ENCODE results near the gene ADAMTS16.

Gene ADAMTS16

DNA sequence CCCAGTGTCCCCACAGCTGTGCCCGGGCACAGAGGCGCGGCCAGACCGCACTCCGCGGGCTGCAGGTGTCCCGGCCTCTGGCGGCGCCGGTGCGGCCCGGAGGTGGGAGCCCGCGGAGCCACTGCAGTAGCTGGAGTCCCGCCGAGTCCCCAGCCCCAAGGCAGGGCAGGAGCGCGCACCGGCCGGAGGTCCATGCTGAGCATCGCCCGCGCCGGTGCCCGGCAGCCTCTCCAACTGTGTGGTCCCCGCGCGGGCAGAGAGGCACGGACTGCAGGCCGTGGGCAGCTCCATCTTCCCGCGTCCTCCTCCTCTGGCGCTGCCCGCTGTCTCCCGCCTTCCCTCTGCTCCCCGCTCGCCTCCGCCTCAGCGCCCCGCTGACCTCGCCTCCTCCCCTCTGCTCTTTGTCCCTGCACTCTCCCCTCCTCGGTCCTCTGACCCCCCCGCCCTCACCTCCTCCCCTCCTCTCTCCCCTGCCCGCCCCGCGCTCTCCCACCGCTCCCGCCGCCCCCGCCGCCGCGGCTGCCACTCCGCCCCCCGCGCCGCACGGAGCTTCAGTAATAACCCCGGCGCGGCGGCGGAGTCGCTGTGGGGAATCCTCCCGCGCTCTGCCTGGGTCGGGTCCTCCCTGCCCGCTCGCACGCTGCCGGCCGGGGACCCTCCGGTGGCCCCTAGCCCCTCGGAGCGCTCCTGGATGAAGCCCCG lies at the start of gene ADAMTS16:
Gene ADAMTS16 (plus strand): TSS at position 554 of the 702 bp plus-strand sequence. CDS start 138 bp downstream, at position 692.
- FAIRE-seq (no peak), DNase-seq (ENCODE audit: insufficient read length, low spot score) (no peak)
- no peak for TF ChIP-seq POLR2A (IDR thresholded peaks at IDR 0.05; ENCODE audit: low read depth, low read length)

GRCh38 chr5:5092149-5092548 lies 48.0 kb upstream of the ADAMTS16 start:
- no peak for FAIRE-seq
- no peak for DNase-seq (ENCODE audit: insufficient read length, low spot score)
- no peak for TF ChIP-seq POLR2A (IDR thresholded peaks at IDR 0.05; ENCODE audit: low read depth, low read length)

- no peak for DNase-seq (ENCODE audit: insufficient read length, low spot score)
- FAIRE-seq, result no peak
- TF ChIP-seq POLR2A (IDR thresholded peaks at IDR 0.05; ENCODE audit: low read depth, low read length), result no peak
These were observed 39.5 kb upstream of the ADAMTS16 start for GRCh38 chr5:5100635-5101034.

GRCh38 chr5:5101676-5102075 lies 38.5 kb upstream of the ADAMTS16 start:
- no peak for TF ChIP-seq POLR2A (IDR thresholded peaks at IDR 0.05; ENCODE audit: low read depth, low read length)
- DNase-seq (ENCODE audit: insufficient read length, low spot score) (no peak), FAIRE-seq (no peak)

DNA sequence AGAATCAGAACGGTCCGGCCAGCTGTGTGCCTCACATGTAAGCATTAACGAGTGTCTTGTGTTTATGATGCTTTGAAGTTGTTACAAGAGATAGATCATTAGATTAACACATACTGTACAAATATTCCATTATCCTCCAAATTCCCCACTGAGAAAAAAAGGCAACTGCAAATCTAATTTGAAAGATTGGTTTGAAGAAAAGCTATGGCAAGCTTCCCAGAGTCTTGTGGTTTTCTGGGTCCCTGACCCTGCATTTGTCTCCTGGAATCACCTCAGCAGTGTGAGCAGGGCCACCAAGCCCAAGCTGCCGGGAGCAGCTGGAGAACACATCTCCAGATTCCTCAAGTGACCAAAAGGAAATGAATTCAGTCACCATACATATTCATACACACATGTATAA lies 36.9 kb upstream of the ADAMTS16 start:
- no peak for DNase-seq (ENCODE audit: insufficient read length, low spot score)
- TF ChIP-seq POLR2A (IDR thresholded peaks at IDR 0.05; ENCODE audit: low read depth, low read length), result no peak
- peak; percentile 83 for FAIRE-seq

- DNase-seq (ENCODE audit: insufficient read length, low spot score) (no peak), FAIRE-seq (peak; percentile 38)
- no peak for TF ChIP-seq POLR2A (IDR thresholded peaks at IDR 0.05; ENCODE audit: low read depth, low read length)
These were observed 35.6 kb upstream of the ADAMTS16 start for GRCh38 chr5:5104550-5104949.

DNA sequence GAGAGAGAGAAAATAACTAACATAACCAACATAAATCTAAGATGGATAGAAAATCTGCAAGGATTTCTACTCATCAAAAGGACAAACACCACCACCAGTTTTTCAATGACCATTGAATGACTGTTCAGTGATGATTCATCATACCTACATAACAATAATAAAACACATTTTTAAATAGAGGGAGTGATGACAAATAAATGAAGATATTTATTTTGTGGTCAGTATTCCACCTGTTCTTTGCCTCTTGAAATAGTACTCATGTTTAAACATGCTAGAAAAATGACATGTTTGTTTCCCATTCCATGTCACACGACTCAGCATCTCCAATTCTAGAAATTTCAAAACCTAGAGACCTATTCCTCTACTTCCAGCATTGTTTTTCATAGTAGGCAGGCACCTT lies 34.6 kb upstream of the ADAMTS16 start:
- DNase-seq (ENCODE audit: insufficient read length, low spot score), result no peak
- FAIRE-seq, result peak; percentile 82
- TF ChIP-seq POLR2A (IDR thresholded peaks at IDR 0.05; ENCODE audit: low read depth, low read length), result no peak

GRCh38 chr5:5116956-5117355 lies 23.2 kb upstream of the ADAMTS16 start:
- no peak for TF ChIP-seq POLR2A (IDR thresholded peaks at IDR 0.05; ENCODE audit: low read depth, low read length)
- DNase-seq (ENCODE audit: insufficient read length, low spot score) (no peak), FAIRE-seq (no peak)

- DNase-seq (ENCODE audit: insufficient read length, low spot score) (no peak), FAIRE-seq (no peak)
- no peak for TF ChIP-seq POLR2A (IDR thresholded peaks at IDR 0.05; ENCODE audit: low read depth, low read length)
These were observed 17.4 kb upstream of the ADAMTS16 start for GRCh38 chr5:5122776-5123175.

- DNase-seq (ENCODE audit: insufficient read length, low spot score) (no peak), FAIRE-seq (peak; percentile 43)
- TF ChIP-seq POLR2A (IDR thresholded peaks at IDR 0.05; ENCODE audit: low read depth, low read length), result no peak
These were observed 15.9 kb upstream of the ADAMTS16 start for GRCh38 chr5:5124231-5124630.

DNA sequence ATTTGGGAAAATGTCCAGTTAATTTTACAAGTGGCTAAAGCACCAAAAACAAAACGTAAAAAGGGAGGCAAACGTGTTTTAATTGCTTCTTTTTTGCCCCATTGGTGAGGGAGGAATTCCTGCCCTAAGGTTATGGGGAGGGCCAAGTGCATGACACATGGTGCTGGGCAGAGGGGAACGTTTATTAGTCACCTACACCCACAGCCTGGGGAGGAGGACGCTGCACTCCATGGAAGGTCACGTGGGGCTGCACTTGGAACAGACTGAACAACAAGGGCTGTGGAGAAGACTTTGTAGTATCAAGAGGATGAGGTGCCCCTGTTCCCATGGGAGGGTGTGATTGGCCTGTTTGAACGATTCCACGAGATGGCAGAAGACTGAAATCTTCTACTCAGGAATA lies 13.7 kb upstream of the ADAMTS16 start:
- DNase-seq (ENCODE audit: insufficient read length, low spot score) (peak; percentile 92), FAIRE-seq (peak; percentile 100)
- no peak for TF ChIP-seq POLR2A (IDR thresholded peaks at IDR 0.05; ENCODE audit: low read depth, low read length)

DNA sequence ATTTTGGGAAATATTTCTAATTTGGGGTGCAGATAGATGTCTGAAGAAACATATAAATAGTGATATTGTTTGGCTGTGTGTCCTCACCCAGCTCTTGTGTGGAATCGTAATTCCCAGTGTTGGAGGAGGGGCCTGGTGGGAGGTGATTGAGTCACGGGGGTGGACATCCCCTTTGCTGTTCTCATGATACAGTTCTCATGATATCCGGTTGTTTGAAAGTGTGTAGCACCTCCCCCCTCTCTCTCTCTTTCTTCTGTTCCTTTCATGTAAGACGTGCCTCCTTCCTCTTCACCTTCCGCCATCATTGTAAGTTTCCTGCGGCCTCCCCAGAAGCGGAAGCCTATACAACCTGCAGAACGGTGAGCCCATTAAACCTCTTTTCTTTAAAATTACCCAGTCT lies 11.4 kb upstream of the ADAMTS16 start:
- DNase-seq (ENCODE audit: insufficient read length, low spot score), result no peak
- TF ChIP-seq POLR2A (IDR thresholded peaks at IDR 0.05; ENCODE audit: low read depth, low read length), result no peak
- no peak for FAIRE-seq

GRCh38 chr5:5132234-5132633 lies 7.9 kb upstream of the ADAMTS16 start:
- FAIRE-seq, result no peak
- TF ChIP-seq POLR2A (IDR thresholded peaks at IDR 0.05; ENCODE audit: low read depth, low read length), result no peak
- no peak for DNase-seq (ENCODE audit: insufficient read length, low spot score)

- no peak for FAIRE-seq
- no peak for DNase-seq (ENCODE audit: insufficient read length, low spot score)
These were observed 7.3 kb upstream of the ADAMTS16 start for GRCh38 chr5:5132693-5133295.

DNA sequence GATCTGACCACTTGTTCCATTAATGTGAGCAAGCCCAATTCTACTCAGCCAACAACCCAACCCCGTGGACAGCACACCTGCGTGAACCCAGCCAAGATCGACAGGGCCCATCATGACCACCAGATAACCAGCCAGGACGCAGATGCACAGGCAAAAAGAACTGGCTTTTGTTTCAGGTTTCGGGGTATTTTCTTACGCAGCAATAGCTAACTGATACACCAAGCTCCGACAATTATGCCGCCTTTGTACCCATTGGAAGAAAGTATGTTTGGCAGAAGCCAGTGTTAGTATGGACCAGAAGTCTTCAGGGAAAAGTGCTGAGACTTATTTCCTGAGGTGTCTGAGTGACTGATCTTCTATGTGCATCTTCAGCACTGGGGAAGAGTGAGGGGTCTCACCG lies 6.0 kb upstream of the ADAMTS16 start:
- DNase-seq (ENCODE audit: insufficient read length, low spot score) (no peak), FAIRE-seq (no peak)
- no peak for TF ChIP-seq POLR2A (IDR thresholded peaks at IDR 0.05; ENCODE audit: low read depth, low read length)

More at GRCh38 chr5:5132693-5133295, 7.3 kb upstream of the ADAMTS16 start:
- TF ChIP-seq POLR2A (IDR thresholded peaks at IDR 0.05; ENCODE audit: low read depth, low read length), result no peak

Measured in H54 (cell line).